ENCODE results near the gene NKAIN2. TPM values are rescaled to one million over a fixed set of nuclear protein-coding genes. Genes with fewer than 3 reads are reported as not detected.

NKAIN2 gene
- total and polyA plus RNA-seq, 9 of the 15 experiments (the other 6 are each of a cell fraction or from before 2014, with no cell fraction given), result not detected

GRCh38 chr6:124066269-124066668 lies 262.6 kb downstream of the NKAIN2 start:
- in situ Hi-C loops (cut with MboI) (no loop called here), intact Hi-C loops (cut with micrococcal nuclease) (no loop called here)
- DNase-seq (ENCODE audit: extremely low read depth in 1 of 4, low spot score in 3 of 4) (no peak), FAIRE-seq (no peak), ATAC-seq (no peak)
- H3K4me2 ChIP-seq (ENCODE audit: insufficient read depth, low read length), result no peak overlapping the region
- H3K9me1 ChIP-seq (ENCODE audit: control insufficient read depth, insufficient read depth, low read length), result no peaks in the 10 kb centered on the region
- H3K79me2 ChIP-seq (ENCODE audit: control insufficient read depth, insufficient read depth, low read length), result no peaks in the 10 kb centered on the region
- no peak overlapping the region for H3K4me3 ChIP-seq
- H3K27ac ChIP-seq (ENCODE audit: extremely low read depth, low read depth, low read length), result no peak overlapping the region
- no peaks in the 10 kb centered on the region for H3K36me3 ChIP-seq (ENCODE audit: control insufficient read depth, insufficient read depth, low read length)
- no peaks in the 10 kb centered on the region for H3K4me1 ChIP-seq (replicated peaks in 1 of 2; ENCODE audit: control insufficient read depth in 2 of 2, insufficient read depth in 2 of 2, low read length in 2 of 2)
- no peaks in the 10 kb centered on the region for H4K20me1 ChIP-seq (replicated peaks; ENCODE audit: control insufficient read depth, insufficient read depth, low read length)
- no peak overlapping the region for H3K9ac ChIP-seq (ENCODE audit: insufficient read depth in 1 of 2, low read depth in 2 of 2, low read length in 2 of 2)
- CTCF ChIA-PET (ENCODE audit: low intra/inter-chr PET ratio), result no interaction called here
- H2AFZ ChIP-seq (ENCODE audit: low read depth, low read length), result no peak overlapping the region
- BruUV-seq (replicated peaks), result no TSS peak
- POLR2A ChIA-PET, result no interaction called here
- no peaks in the 10 kb centered on the region for H3K27me3 ChIP-seq (ENCODE audit: control insufficient read depth in 2 of 2, insufficient read depth in 2 of 2, low read length in 2 of 2)
- H3K9me3 ChIP-seq (replicated peaks; ENCODE audit: control insufficient read depth, insufficient read depth, low read depth, low read length), result peaks cover 2% of the 10 kb centered on the region; the same call in 1 of the 2 replicates
- TF ChIP-seq FOSL1 (tag; conservative IDR thresholded peaks at IDR 0.05) (no peak), ZNF764 (CRISPR knock-in tag; IDR thresholded peaks at IDR 0.05; ENCODE audit: low read depth) (no peak), CBX1 (IDR thresholded peaks at IDR 0.05; ENCODE audit: low read depth) (no peak), RBM15 (IDR thresholded peaks at IDR 0.05; ENCODE audit: insufficient read depth, low read length) (no peak), ZNF408 (CRISPR knock-in tag; IDR thresholded peaks at IDR 0.05; ENCODE audit: low read depth) (no peak), SUPT5H (IDR thresholded peaks at IDR 0.05) (no peak), MAZ (CRISPR knock-in tag; conservative IDR thresholded peaks at IDR 0.05 in 1 of 2, IDR thresholded peaks at IDR 0.05 in 1 of 2) (no peak), ZNF324 (CRISPR knock-in tag; IDR thresholded peaks at IDR 0.05) (no peak)
- TF ChIP-seq, protein P1, sequence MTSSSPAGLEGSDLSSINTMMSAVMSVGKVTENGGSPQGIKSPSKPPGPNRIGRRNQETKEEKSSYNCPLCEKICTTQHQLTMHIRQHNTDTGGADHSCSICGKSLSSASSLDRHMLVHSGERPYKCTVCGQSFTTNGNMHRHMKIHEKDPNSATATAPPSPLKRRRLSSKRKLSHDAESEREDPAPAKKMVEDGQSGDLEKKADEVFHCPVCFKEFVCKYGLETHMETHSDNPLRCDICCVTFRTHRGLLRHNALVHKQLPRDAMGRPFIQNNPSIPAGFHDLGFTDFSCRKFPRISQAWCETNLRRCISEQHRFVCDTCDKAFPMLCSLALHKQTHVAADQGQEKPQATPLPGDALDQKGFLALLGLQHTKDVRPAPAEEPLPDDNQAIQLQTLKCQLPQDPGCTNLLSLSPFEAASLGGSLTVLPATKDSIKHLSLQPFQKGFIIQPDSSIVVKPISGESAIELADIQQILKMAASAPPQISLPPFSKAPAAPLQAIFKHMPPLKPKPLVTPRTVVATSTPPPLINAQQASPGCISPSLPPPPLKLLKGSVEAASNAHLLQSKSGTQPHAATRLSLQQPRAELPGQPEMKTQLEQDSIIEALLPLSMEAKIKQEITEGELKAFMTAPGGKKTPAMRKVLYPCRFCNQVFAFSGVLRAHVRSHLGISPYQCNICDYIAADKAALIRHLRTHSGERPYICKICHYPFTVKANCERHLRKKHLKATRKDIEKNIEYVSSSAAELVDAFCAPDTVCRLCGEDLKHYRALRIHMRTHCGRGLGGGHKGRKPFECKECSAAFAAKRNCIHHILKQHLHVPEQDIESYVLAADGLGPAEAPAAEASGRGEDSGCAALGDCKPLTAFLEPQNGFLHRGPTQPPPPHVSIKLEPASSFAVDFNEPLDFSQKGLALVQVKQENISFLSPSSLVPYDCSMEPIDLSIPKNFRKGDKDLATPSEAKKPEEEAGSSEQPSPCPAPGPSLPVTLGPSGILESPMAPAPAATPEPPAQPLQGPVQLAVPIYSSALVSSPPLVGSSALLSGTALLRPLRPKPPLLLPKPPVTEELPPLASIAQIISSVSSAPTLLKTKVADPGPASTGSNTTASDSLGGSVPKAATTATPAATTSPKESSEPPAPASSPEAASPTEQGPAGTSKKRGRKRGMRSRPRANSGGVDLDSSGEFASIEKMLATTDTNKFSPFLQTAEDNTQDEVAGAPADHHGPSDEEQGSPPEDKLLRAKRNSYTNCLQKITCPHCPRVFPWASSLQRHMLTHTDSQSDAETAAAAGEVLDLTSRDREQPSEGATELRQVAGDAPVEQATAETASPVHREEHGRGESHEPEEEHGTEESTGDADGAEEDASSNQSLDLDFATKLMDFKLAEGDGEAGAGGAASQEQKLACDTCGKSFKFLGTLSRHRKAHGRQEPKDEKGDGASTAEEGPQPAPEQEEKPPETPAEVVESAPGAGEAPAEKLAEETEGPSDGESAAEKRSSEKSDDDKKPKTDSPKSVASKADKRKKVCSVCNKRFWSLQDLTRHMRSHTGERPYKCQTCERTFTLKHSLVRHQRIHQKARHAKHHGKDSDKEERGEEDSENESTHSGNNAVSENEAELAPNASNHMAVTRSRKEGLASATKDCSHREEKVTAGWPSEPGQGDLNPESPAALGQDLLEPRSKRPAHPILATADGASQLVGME (CRISPR knock-in tag; IDR thresholded peaks at IDR 0.05), result no peak
